H1 (cell line): ENCODE results near the gene KIF2B. TPM values are rescaled to one million over a fixed set of nuclear protein-coding genes. Genes with fewer than 3 reads are reported as not detected.

Experiments used
- CTCF ChIA-PET: fragments of 300-600 bp; sonication (Branson Sonifier 250); formaldehyde crosslinking; loops from one replicate; lab custom pipeline; 2021; ENCODE audit not compliant: partially characterized antibody; lab: Charles Lee
- POLR2A ChIA-PET: fragments of 300-600 bp; sonication (Branson Sonifier 250); formaldehyde crosslinking; loops from one replicate; lab custom pipeline; 2021; ENCODE audit warnings: inconsistent platforms; ENCODE audit not compliant: partially characterized antibody; lab: Charles Lee
- DNase-seq, 2 experiments: peaks; one replicate each; pipeline versions ENCODE4 v3.0.0 to v3.0.0-alpha.2; 2010 to 2022; ENCODE audit warnings: low spot score in 2 of 2, low read depth in 1 of 2, mixed read lengths in 1 of 2
- FAIRE-seq: peaks from 2 replicates; lab custom pipeline; 2011; peaks lifted over from hg19 to GRCh38; lab: Jason Lieb, UNC
- H2AFZ ChIP-seq: 2 replicates; pipeline ENCODE4 v1.8.1; 2012; ENCODE audit warnings: low read length, inconsistent platforms
- H2AK5ac ChIP-seq: 2 replicates; pipeline ENCODE4 v1.6.1; 2013; ENCODE audit warnings: low read depth, low read length
- H2BK120ac ChIP-seq: replicated peaks from 2 replicates; pipeline ENCODE3; 2013; ENCODE audit warnings: low read depth, low read length, inconsistent platforms
- H2BK12ac ChIP-seq: 2 replicates; pipeline ENCODE4 v1.6.1; 2013; ENCODE audit warnings: low read depth, low read length
- H2BK15ac ChIP-seq: 2 replicates; pipeline ENCODE4 v1.6.1; 2013; ENCODE audit warnings: low read length
- H2BK20ac ChIP-seq: 2 replicates; pipeline ENCODE4 v1.6.1; 2013; ENCODE audit warnings: low read length
- H2BK5ac ChIP-seq: 2 replicates; pipeline ENCODE4 v1.6.1; 2013; ENCODE audit warnings: low read depth, low read length
- H3K14ac ChIP-seq: 2 replicates; pipeline ENCODE4 v1.6.1; 2013; ENCODE audit warnings: inconsistent platforms; ENCODE audit not compliant: insufficient read length
- H3K18ac ChIP-seq: 2 replicates; pipeline ENCODE4 v1.6.1; 2013; ENCODE audit warnings: low read length; ENCODE audit errors: extremely low read depth
- H3K23ac ChIP-seq: 2 replicates; pipeline ENCODE4 v1.6.1; 2013; ENCODE audit warnings: inconsistent platforms; ENCODE audit not compliant: insufficient read length
- H3K23me2 ChIP-seq: 2 replicates; pipeline ENCODE4 v1.6.1; 2013; ENCODE audit warnings: low read depth, low read length
- H3K27ac ChIP-seq: 2 replicates; pipeline ENCODE4 v1.6.1; 2011; ENCODE audit warnings: low read depth, low read length, inconsistent platforms
- H3K27me3 ChIP-seq, 4 experiments: replicated peaks in 1 of 4; 1 replicate in 1 of 4; 2 replicates in 3 of 4; pipeline versions ENCODE4 v1.6.1 to v1.8.1; 2011 to 2013; ENCODE audit warnings: low read length in 3 of 4, mild to moderate bottlenecking in 3 of 4, inconsistent platforms in 2 of 4, mixed read lengths in 2 of 4, moderate library complexity in 1 of 4; ENCODE audit not compliant: control insufficient read depth in 3 of 4, insufficient read depth in 3 of 4; ENCODE audit errors: extremely low read depth in 1 of 4
- H3K36me3 ChIP-seq, 4 experiments: 2 replicates each; pipeline versions ENCODE4 v1.6.1 to v1.8.1; 2011 to 2013; ENCODE audit warnings: mild to moderate bottlenecking in 4 of 4, low read length in 3 of 4, moderate library complexity in 2 of 4, control low read depth in 1 of 4, inconsistent platforms in 1 of 4; ENCODE audit not compliant: insufficient read depth in 4 of 4, control insufficient read depth in 2 of 4
- H3K4ac ChIP-seq: replicated peaks from 2 replicates; pipeline ENCODE3; 2013; ENCODE audit warnings: low read length, low read depth, mixed read lengths, inconsistent platforms; ENCODE audit not compliant: insufficient read length
- H3K4me1 ChIP-seq, 4 experiments: replicated peaks in 1 of 4; 1 replicate in 1 of 4; 2 replicates in 3 of 4; pipeline versions ENCODE4 v1.6.1 to v1.8.1; 2011 to 2013; ENCODE audit warnings: low read length in 3 of 4, inconsistent platforms in 2 of 4, mixed read lengths in 1 of 4; ENCODE audit not compliant: insufficient read depth in 4 of 4, control insufficient read depth in 3 of 4
- H3K4me2 ChIP-seq, 2 experiments: 2 replicates each; pipeline versions ENCODE4 v1.6.1 to v1.8.1; 2011 to 2013; ENCODE audit warnings: low read depth in 2 of 2, low read length in 2 of 2, control low read depth in 1 of 2, inconsistent platforms in 1 of 2, mild to moderate bottlenecking in 1 of 2; ENCODE audit not compliant: insufficient read depth in 1 of 2
- H3K4me3 ChIP-seq, 4 experiments: fragments of 200-600, 300-600 bp in 1 of 4; sonication (generic), shearing (Covaris generic), sonication (Bioruptor Twin) in 1 of 4; 2 replicates each; pipeline versions ENCODE4 v1.5.1 to v1.8.1; 2011 to 2016; ENCODE audit warnings: low read length in 4 of 4, low read depth in 3 of 4, control low read depth in 2 of 4, inconsistent platforms in 2 of 4, mild to moderate bottlenecking in 2 of 4, mixed read lengths in 1 of 4, moderate library complexity in 1 of 4; ENCODE audit not compliant: insufficient read depth in 2 of 4; ENCODE audit errors: extremely low read depth in 1 of 4
- H3K56ac ChIP-seq: replicated peaks from 2 replicates; pipeline ENCODE3; 2013; ENCODE audit warnings: low read depth, mild to moderate bottlenecking, mixed read lengths, low read length, inconsistent platforms; ENCODE audit not compliant: insufficient read length
- H3K79me1 ChIP-seq: 2 replicates; pipeline ENCODE4 v1.6.1; 2013; ENCODE audit warnings: low read depth, low read length, control low read depth
- H3K79me2 ChIP-seq, 2 experiments: 2 replicates each; pipeline versions ENCODE4 v1.6.1 to v1.8.1; 2012 to 2013; ENCODE audit warnings: low read length in 2 of 2, mild to moderate bottlenecking in 2 of 2, inconsistent platforms in 1 of 2; ENCODE audit not compliant: insufficient read depth in 2 of 2, control insufficient read depth in 1 of 2
- H3K9ac ChIP-seq, 4 experiments: replicated peaks in 1 of 4; 1 replicate in 1 of 4; 2 replicates in 3 of 4; pipeline versions ENCODE4 v1.6.1 to v1.8.1; 2011 to 2013; ENCODE audit warnings: low read depth in 3 of 4, low read length in 3 of 4, control low read depth in 2 of 4, mild to moderate bottlenecking in 2 of 4, moderate library complexity in 2 of 4, inconsistent platforms in 1 of 4; ENCODE audit errors: extremely low read depth in 1 of 4
- H3K9me3 ChIP-seq, 2 experiments: 2 replicates each; pipeline versions ENCODE4 v1.6.1 to v1.8.1; 2012 to 2013; ENCODE audit warnings: mild to moderate bottlenecking in 2 of 2, moderate library complexity in 2 of 2, control low read depth in 1 of 2, inconsistent platforms in 1 of 2, low read depth in 1 of 2, low read length in 1 of 2, mixed read lengths in 1 of 2; ENCODE audit not compliant: insufficient read depth in 2 of 2
- H4K20me1 ChIP-seq, 2 experiments: replicated peaks in 1 of 2; 2 replicates each; pipeline versions ENCODE3 to v1.8.1; 2011 to 2013; ENCODE audit warnings: inconsistent platforms in 2 of 2, low read length in 2 of 2, mild to moderate bottlenecking in 1 of 2; ENCODE audit not compliant: insufficient read depth in 2 of 2, control insufficient read depth in 1 of 2
- H4K5ac ChIP-seq: 2 replicates; pipeline ENCODE4 v1.6.1; 2013; ENCODE audit warnings: low read length, low read depth, mixed read lengths, inconsistent platforms; ENCODE audit not compliant: insufficient read length
- H4K8ac ChIP-seq: 2 replicates; pipeline ENCODE4 v1.8.0; 2013; ENCODE audit warnings: mild to moderate bottlenecking, moderate library complexity, low read length, inconsistent platforms; ENCODE audit not compliant: insufficient read depth; ENCODE audit errors: extremely low read depth
- H4K91ac ChIP-seq: replicated peaks from 2 replicates; pipeline ENCODE3; 2013; ENCODE audit warnings: low read length, mixed read lengths, inconsistent platforms; ENCODE audit not compliant: insufficient read length
- BACH1 ChIP-seq: IDR thresholded peaks from 2 replicates; pipeline ENCODE4 v1.6.1; 2012; ENCODE audit warnings: low read length, improper control_type of control experiment
- BCL11A ChIP-seq, 2 experiments: IDR thresholded peaks; one replicate each; pipeline ENCODE4 v1.6.1; 2011; ENCODE audit warnings: low read depth in 2 of 2, low read length in 2 of 2, mild to moderate bottlenecking in 2 of 2
- CTCF ChIP-seq, 3 experiments: IDR thresholded peaks; 1 replicate in 2 of 3; 2 replicates in 1 of 3; pipeline versions ENCODE4 v1.5.1 to v1.6.1; 2011; ENCODE audit warnings: low read length in 3 of 3, mild to moderate bottlenecking in 3 of 3, inconsistent platforms in 2 of 3, low read depth in 1 of 3, moderate library complexity in 1 of 3; ENCODE audit not compliant: insufficient read depth in 1 of 3; ENCODE audit errors: control extremely low read depth in 1 of 3
- POU5F1 ChIP-seq: IDR thresholded peaks from 2 replicates; pipeline ENCODE4 v1.6.1; 2011; ENCODE audit warnings: low read depth, mild to moderate bottlenecking, low read length, moderate library complexity
- RNF2 ChIP-seq: fragments of 200-900, 300-1000 bp; sonication (generic); IDR thresholded peaks from 2 replicates; pipeline ENCODE4 v1.7.1; 2016; ENCODE audit warnings: borderline replicate concordance, low read depth, mild to moderate bottlenecking, antibody characterized with exemption, low read length; ENCODE audit not compliant: poor library complexity, severe bottlenecking; ENCODE audit errors: missing control alignments
- SIX5 ChIP-seq: IDR thresholded peaks from 2 replicates; pipeline ENCODE4 v1.6.1; 2011; ENCODE audit warnings: mild to moderate bottlenecking, low read depth, low read length
- SP2 ChIP-seq: IDR thresholded peaks from 2 replicates; pipeline ENCODE4 v1.6.1; 2012; ENCODE audit warnings: mild to moderate bottlenecking, low read length, inconsistent platforms
- TAF1 ChIP-seq: IDR thresholded peaks from 2 replicates; pipeline ENCODE4 v1.6.1; 2011; ENCODE audit warnings: mild to moderate bottlenecking, low read depth, low read length
- polyA plus RNA-seq, 7 experiments: library from polyadenylated mRNA; depleted of rRNA in 3 of 7; stranded (reverse) in 5 of 7; unstranded in 2 of 7; fragments of >200 nt in 5 of 7; fragments of 200-250 nt in 2 of 7; gene quantifications; 1 replicate in 5 of 7; 2 replicates in 1 of 7; 4 replicates in 1 of 7; pipeline versions ENCODE4 v1.2.1 to v1.2.3, GENCODE V29; 2011 to 2013; ENCODE audit warnings: missing spikeins in 2 of 7, mixed read lengths in 2 of 7
- total RNA-seq: library from RNA; stranded (reverse); fragmentation: NEBNext Ultra II Directional; extraction: Animal tissue kit (Norgen Biotek cat#: 25700); gene quantifications from 2 replicates; pipeline ENCODE4 v1.2.1, GENCODE V29; 2021
- TF ChIP-seq, protein P1 (sequence below): IDR thresholded peaks from 2 replicates; pipeline ENCODE4 v1.6.1; 2012; ENCODE audit warnings: low read length, inconsistent platforms

KIF2B gene
- total and polyA plus RNA-seq, 2 of the 8 experiments (the other 6 are each of a cell fraction or from before 2014, with no cell fraction given) = not detected

DNA sequence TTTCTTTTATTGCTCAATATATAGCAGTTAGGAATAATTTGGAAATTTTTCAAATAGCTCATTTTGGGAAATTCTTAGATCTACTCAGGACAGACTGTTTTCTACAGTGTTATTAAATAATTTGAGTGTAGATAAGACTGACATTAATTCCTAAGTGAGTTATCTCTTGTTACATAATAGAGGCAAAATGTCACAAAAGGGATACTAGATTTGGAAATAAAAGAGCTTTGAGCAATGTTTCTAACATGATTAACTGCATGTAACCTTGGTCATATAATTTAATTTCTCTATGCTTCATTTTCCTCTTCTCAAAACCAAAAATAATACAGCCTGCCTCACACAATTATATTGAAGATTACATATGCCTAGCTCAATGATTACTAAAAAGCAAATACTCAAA, 16.3 kb upstream of the KIF2B start:
- Histone ChIP-seq H3K27ac (no peak overlapping the region), H3K79me2 (no peaks in the 10 kb centered on the region), H3K4ac (no peak overlapping the region), H3K4me2 (no peak overlapping the region), H3K4me3 (no peak overlapping the region), H4K8ac (no peak overlapping the region), H3K14ac (no peak overlapping the region), H3K27me3 (no peaks in the 10 kb centered on the region), H4K91ac (no peak overlapping the region), H4K20me1 (no peaks in the 10 kb centered on the region), H2BK5ac (no peak overlapping the region), H2BK20ac (no peak overlapping the region), H2BK12ac (no peak overlapping the region), H3K23me2 (no peaks in the 10 kb centered on the region), H2BK120ac (no peak overlapping the region), H3K23ac (no peak overlapping the region), H3K79me1 (no peaks in the 10 kb centered on the region), H3K56ac (no peak overlapping the region), H2AK5ac (no peak overlapping the region), H3K9ac (no peak overlapping the region), H3K9me3 (no peaks in the 10 kb centered on the region), H3K36me3 (no peaks in the 10 kb centered on the region), H3K4me1 (no peaks in the 10 kb centered on the region), H4K5ac (no peak overlapping the region), H2AFZ (no peak overlapping the region), H2BK15ac (no peak overlapping the region), H3K18ac (no peak overlapping the region)
- FAIRE-seq (no peak), DNase-seq (no peak)
- CTCF ChIA-PET = no interaction called here
- POLR2A ChIA-PET = no interaction called here
- TF ChIP-seq SIX5 (no peak), POU5F1 (no peak), BCL11A (IDR thresholded peaks at IDR 0.05; ENCODE audit: low read depth in 2 of 2, low read length in 2 of 2) (no peak), BACH1 (no peak), RNF2 (no peak), CTCF (IDR thresholded peaks at IDR 0.05; ENCODE audit: control extremely low read depth in 1 of 3, insufficient read depth in 1 of 3, low read depth in 1 of 3, low read length in 3 of 3) (no peak), TAF1 (no peak), SP2 (no peak)
- TF ChIP-seq, protein P1, sequence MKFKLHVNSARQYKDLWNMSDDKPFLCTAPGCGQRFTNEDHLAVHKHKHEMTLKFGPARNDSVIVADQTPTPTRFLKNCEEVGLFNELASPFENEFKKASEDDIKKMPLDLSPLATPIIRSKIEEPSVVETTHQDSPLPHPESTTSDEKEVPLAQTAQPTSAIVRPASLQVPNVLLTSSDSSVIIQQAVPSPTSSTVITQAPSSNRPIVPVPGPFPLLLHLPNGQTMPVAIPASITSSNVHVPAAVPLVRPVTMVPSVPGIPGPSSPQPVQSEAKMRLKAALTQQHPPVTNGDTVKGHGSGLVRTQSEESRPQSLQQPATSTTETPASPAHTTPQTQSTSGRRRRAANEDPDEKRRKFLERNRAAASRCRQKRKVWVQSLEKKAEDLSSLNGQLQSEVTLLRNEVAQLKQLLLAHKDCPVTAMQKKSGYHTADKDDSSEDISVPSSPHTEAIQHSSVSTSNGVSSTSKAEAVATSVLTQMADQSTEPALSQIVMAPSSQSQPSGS = no peak
